GM18868 (cell line): ENCODE measurements around the gene OPRM1.
"Not testable (repeated sequence)": the region's sequence is repeated elsewhere in the genome, so short reads cannot be mapped to it uniquely, and the experiment has no call there.

Source experiments
- ATAC-seq: cut with Tn5 transposase; IDR thresholded peaks from one replicate; pipeline ENCODE4 v1.9.1; 2021; ENCODE audit warnings: mild to moderate bottlenecking, moderate library complexity; ENCODE audit not compliant: unreplicated experiment

OPRM1 gene

GRCh38 chr6:154201688-154202087 lies 162.6 kb downstream of the OPRM1 start:
- ATAC-seq, result not testable (repeated sequence)

- no peak for ATAC-seq
Measured at GRCh38 chr6:154202339-154202738, 163.3 kb downstream of the OPRM1 start.

DNA sequence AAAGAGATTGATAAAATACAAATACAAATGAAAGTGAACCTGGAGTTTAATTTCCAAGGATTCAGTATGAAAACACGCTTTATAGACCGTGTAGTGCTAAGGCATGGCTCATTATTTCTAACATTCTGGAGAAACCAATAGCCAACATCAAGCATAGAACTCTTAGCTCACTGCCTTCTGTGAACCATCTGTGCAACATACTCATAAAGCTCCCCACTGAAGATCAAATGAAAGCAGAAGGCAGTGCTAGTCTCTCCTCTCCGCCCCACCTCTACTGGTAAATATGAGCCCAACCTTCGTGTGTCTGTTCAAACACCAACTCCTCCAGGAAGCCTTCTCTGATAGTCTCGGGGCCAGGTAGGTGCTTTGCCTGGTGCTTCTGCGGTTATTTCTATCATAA lies 163.9 kb downstream of the OPRM1 start:
- no peak for ATAC-seq

GRCh38 chr6:154206141-154206540 lies 167.1 kb downstream of the OPRM1 start:
- no peak for ATAC-seq

DNA sequence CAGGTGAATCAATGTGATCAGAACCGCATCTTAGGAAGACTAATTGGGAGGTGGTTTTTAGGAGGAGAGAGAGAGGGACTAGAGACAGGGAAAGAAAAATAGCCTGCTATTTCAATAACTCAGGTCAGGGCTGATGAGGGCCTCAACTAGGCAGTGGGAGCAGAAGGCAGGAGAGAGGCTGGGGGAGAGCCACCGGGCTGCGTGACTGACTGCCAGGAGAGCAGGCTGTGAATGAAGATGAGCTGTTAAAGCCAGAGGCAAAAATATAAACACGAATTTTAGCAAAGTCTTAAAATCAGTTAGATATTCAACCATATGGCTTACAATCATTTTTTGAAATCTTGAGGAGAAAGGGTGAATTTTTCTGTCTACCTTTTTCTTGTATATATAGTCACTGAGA lies 168.0 kb downstream of the OPRM1 start:
- ATAC-seq, result no peak

- ATAC-seq, result no peak
Measured at GRCh38 chr6:154209555-154209954, 170.5 kb downstream of the OPRM1 start.

- ATAC-seq, result no peak
Measured at GRCh38 chr6:154210678-154211077, 171.6 kb downstream of the OPRM1 start.

DNA sequence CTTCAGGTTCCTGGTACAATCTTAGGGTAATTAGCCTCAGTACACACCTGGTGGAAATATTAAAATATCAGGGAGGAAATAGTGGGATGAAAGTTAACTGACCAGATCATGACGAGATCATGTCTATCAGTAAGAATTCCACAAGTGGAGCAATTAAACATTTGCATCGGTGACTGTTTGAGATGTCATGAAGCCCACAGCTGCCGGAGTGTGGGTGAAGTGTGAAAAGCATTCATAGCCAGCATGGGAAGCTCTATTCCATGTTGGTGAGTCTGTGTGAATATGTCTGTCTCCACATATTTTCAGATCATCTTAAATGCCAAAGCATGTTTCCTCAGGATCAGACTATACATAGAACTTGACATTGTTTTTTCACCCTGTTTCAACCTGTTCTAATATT lies 174.7 kb downstream of the OPRM1 start:
- ATAC-seq, result no peak

- ATAC-seq, result no peak
Measured at GRCh38 chr6:154218301-154218700, 179.3 kb downstream of the OPRM1 start.

DNA sequence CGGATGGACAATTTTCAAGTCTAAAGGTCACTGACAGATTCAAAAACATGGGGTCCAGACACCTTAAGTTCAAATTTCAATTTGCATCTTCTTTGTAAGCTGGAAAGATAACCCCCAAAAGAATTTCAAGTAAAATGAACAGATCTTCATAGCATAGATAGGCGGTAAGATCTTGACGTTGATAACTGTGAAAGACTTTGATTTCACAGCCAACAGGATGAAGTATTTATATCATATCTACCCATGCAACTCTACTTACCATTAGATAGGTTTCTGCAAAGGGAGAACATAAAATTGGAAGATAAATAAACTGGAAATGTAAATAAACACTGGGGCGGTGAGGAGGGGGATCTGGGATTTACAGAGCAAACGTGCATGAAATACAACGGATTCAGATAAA lies 179.7 kb downstream of the OPRM1 start:
- no peak for ATAC-seq

DNA sequence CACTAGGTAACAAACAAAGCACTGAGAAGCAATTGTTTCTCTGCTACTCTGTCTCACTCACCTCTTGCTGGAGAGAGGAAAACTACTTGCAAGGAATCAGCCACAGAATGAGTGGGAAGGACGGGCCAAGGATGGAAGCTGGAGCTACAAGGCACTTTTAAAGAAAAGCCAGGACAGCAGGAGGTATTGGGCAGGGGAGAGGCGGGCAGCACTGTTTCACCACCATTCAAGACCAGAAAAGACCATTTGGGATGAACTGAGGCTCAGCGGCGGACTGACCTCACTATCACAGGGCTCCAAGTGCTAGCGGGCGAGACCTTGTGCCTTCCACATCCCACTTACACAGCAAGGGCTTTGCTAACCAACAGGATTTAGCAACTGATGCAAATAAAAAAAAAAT lies 180.2 kb downstream of the OPRM1 start:
- no peak for ATAC-seq

- ATAC-seq, result no peak
Measured at GRCh38 chr6:154222716-154223115, 183.7 kb downstream of the OPRM1 start.

DNA sequence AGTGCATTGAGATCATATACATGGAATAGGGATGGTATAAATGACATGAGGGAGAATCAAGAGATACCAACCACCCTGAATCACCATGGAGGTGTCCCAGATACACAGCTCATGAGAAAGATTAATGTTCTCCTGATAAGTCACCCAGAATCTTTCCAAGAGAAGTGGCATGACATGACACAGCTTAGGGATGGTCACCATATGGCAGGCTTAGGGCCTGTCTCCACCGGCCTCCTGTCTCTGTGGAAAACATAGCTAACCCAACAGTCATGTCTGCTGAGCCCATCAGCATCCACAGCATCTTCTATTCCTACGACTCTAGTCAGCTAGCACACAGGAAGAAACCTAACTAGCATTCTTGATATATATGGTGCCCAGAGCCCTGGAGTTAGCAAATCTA lies 184.3 kb downstream of the OPRM1 start:
- no peak for ATAC-seq

- ATAC-seq, result no peak
Measured at GRCh38 chr6:154226461-154226860, 187.4 kb downstream of the OPRM1 start.

DNA sequence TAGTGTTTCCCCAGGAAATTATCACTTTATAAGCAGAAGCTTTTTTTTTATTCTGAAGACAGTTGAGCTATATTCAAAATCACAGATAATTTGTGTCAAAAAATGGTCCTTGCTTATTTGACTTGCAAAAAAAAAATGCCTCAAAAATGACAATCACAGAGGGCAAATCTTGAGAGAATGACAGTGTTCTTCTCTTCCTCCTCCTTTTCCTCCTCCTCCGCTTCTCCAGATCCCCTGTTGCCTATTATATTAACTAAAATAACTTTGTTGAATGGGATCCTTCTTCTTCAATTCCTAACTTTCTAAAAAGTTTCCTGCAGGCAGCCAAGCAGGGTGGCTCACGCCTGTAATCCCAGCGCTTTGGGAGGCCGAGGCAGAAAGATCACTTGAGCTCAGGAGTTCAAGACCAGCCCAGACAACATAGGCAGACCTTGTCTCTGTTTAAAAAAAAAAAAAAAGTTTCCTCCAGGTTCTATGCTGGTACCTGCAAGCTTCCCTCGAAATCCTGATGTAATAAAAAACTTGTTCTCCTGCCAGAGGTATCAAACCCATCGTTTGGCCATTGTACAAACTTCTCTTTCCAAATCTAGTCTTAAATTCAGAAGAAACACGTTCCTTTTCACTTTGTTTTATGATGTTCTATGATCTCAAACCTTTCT lies 189.0 kb downstream of the OPRM1 start:
- no peak for ATAC-seq

- ATAC-seq, result no peak
Measured at GRCh38 chr6:154228521-154228905, 189.5 kb downstream of the OPRM1 start.

DNA sequence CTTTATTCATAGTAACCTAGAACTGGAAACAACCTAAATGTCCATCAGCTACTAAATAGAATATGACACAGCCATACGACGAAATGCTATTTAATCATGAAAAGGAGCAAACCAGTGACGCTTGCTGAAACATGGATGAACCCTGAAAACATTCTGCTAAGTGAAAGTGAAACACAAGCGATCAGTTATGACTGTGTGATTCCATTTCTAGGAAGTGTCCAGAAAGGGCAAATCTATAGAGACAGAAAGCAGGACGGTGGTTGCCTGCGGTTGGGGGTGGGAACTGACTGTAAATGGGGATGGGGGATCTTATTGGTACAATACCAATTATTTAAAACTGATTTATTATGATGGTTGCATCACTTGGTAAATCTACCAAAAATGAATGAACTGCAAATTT lies 190.7 kb downstream of the OPRM1 start:
- ATAC-seq, result peak; percentile 73

- no peak for ATAC-seq
Measured at GRCh38 chr6:154230393-154230792, 191.4 kb downstream of the OPRM1 start.

DNA sequence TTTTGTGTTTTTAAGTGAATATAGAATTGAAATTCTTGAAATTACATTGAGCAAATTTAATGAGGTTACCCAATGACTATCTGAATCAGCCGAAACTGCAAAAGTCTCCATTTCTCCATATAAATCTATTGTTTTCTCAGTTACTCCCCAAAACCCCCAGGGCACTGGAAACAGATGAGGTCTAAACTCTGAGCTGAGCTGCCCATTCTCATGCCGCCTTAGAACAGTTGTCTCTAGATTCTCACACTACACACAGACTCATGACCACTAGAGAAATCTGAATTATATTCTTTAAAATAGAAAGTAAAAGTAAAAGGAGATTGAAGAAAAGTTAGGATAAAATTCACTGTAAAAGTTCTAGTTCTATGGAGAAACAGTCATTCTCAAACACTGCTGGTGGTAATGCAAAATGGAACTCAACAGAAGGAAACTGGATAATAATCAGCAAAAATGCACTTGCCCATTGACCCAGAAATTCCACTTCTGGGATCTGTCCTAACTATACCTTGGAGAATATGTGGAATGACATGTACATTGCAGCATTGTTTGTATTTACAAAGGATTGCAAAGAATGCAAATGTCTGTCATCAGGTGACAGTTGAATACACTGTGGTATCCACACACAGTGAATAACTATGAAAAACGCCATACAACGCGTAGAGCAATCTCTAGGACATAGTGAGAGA lies 192.0 kb downstream of the OPRM1 start:
- ATAC-seq, result no peak

DNA sequence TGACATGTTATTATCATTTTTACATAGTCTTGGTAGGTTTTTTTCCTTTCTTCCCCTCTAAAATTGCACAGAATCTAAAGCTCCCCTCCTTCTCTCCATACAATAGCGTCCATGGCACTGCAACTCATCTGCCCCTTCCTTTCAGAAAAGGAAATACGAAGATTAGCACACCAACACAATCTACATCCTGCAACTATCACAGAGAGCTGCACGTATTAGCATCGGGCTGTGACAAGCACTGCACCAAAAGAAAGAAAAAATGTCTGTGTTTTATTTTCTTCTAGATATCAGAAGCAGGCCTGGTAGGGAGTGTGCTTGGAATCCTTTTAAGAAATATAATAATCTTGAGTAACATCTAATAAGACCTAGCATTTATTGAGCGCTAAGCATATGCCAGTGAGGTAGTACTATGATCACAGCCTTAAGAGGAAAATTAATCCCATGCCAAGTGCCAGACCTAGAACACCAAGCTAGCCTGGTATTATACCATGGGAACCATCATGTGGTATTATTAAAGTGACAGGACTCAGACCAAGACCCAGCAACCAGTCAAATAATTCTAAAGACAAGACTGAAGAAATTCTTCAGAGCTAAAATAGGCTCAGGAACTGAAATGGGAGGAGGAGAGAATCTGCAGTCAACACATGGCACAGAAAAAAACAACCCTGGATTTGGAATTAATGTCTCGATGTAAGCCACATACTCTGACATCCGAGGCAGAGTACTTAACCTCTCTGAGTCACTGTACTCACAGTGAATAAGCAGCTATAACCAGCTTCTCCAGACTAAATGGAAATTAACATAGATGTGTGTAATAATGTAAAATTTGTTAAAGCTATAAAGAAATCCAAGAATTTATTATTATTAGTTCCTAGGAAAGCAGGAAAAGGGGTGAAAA lies 193.2 kb downstream of the OPRM1 start:
- no peak for ATAC-seq

DNA sequence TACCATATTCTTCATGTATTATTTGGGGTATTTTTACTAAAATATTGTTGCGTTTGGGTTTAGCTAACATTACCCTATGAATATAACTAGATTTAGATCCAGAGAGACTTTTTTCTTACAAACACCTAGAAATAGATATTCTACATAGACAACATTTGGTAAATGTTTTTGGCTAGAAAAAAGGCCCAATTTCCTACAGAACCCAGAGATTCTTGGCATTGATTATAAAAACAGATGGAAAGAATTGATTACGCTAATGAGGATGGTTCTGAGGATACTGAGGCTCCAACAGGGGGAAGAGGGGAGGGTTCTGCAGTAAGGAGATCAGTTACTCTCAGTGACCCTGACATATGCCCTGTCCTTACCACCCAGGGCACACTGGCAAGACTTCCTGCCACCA lies 194.3 kb downstream of the OPRM1 start:
- no peak for ATAC-seq
